Mesodermal cell (in vitro differentiated cells): ENCODE results near the gene CREB1.
"Not testable (repeated sequence)": the region's sequence is repeated elsewhere in the genome, so short reads cannot be mapped to it uniquely, and the experiment has no call there.

Experiments used
- H3K27ac ChIP-seq: 2 replicates; pipeline ENCODE4 v1.7.0; 2013; ENCODE audit warnings: mild to moderate bottlenecking, low read depth, low read length, moderate library complexity; ENCODE audit not compliant: severe bottlenecking
- H3K36me3 ChIP-seq: 2 replicates; pipeline ENCODE4 v1.7.1; 2013; ENCODE audit warnings: mild to moderate bottlenecking, low read length, moderate library complexity; ENCODE audit not compliant: control insufficient read depth, insufficient read depth
- H3K4me1 ChIP-seq: one replicate; pipeline ENCODE4 v1.7.1; 2013; ENCODE audit warnings: mild to moderate bottlenecking, low read length; ENCODE audit not compliant: insufficient read depth, control insufficient read depth, poor library complexity, severe bottlenecking
- H3K4me3 ChIP-seq: 2 replicates; pipeline ENCODE4 v1.7.0; 2013; ENCODE audit warnings: low read length, control low read depth, mild to moderate bottlenecking; ENCODE audit not compliant: insufficient read depth, poor library complexity, severe bottlenecking; ENCODE audit errors: extremely low read depth
- H3K9me3 ChIP-seq: 2 replicates; pipeline ENCODE4 v1.7.1; 2013; ENCODE audit warnings: mild to moderate bottlenecking, low read length, moderate library complexity; ENCODE audit not compliant: control insufficient read depth
- WGBS, 2 experiments: methylation state at CpG; one replicate each; pipeline ENCODE4 v1.1.5; 2013; ENCODE audit warnings: missing lambda C conversion rate in 2 of 2; ENCODE audit not compliant: insufficient coverage in 2 of 2; 5-methylcytosine and 5-hydroxymethylcytosine counted together

The CREB1 gene

GRCh38 chr2:207633686-207634085 is 103.9 kb downstream of the CREB1 start:
- Histone ChIP-seq H3K36me3 (no peaks in the 10 kb centered on the region), H3K4me3 (no peak overlapping the region), H3K9me3 (no peaks in the 10 kb centered on the region), H3K27ac (no peak overlapping the region), H3K4me1 (peaks cover 3% of the 10 kb centered on the region)
- WGBS, 2 experiments: 78 to 92% methylated on average over 1 of the region's 3 CpGs

- no peak overlapping the region for H3K4me3 ChIP-seq
- H3K27ac ChIP-seq: no peak overlapping the region
- 83 to 84% methylated on average over 8 to 10 of the region's 11 CpGs for WGBS, 2 experiments
- H3K36me3 ChIP-seq: no peaks in the 10 kb centered on the region
- H3K9me3 ChIP-seq: no peaks in the 10 kb centered on the region
- peaks cover 3% of the 10 kb centered on the region for H3K4me1 ChIP-seq
Observed at GRCh38 chr2:207635468-207636200, 105.9 kb downstream of the CREB1 start.

GRCh38 chr2:207639288-207639687 is 109.5 kb downstream of the CREB1 start:
- 100% methylated on average over 2 of the region's 3 CpGs; no CpG with 5 or more reads in 1 of the 2 experiments for WGBS, 2 experiments
- not testable (repeated sequence) for H3K36me3 ChIP-seq, H3K4me1 ChIP-seq, H3K4me3 ChIP-seq, H3K9me3 ChIP-seq, H3K27ac ChIP-seq

- Histone ChIP-seq H3K4me3 (no peak overlapping the region), H3K27ac (no peak overlapping the region), H3K4me1 (peaks cover 3% of the 10 kb centered on the region), H3K9me3 (no peaks in the 10 kb centered on the region), H3K36me3 (no peaks in the 10 kb centered on the region)
Observed at GRCh38 chr2:207640160-207640559, 110.4 kb downstream of the CREB1 start.

- WGBS, 2 experiments: no CpG with 5 or more reads among the region's 1 CpG
- H3K4me1 ChIP-seq: peaks cover 2% of the 10 kb centered on the region
- H3K27ac ChIP-seq: no peak overlapping the region
- H3K9me3 ChIP-seq: no peaks in the 10 kb centered on the region
- H3K4me3 ChIP-seq: no peak overlapping the region
- H3K36me3 ChIP-seq: no peaks in the 10 kb centered on the region
Observed at GRCh38 chr2:207640661-207641060, 110.9 kb downstream of the CREB1 start.

GRCh38 chr2:207643892-207644291 is 114.1 kb downstream of the CREB1 start:
- Histone ChIP-seq H3K9me3 (no peaks in the 10 kb centered on the region), H3K4me3 (no peak overlapping the region), H3K27ac (no peak overlapping the region), H3K36me3 (no peaks in the 10 kb centered on the region), H3K4me1 (no peaks in the 10 kb centered on the region)
- WGBS, 2 experiments: no CpG with 5 or more reads among the region's 1 CpG

- not testable (repeated sequence) for H3K4me1 ChIP-seq, H3K4me3 ChIP-seq, H3K9me3 ChIP-seq, H3K36me3 ChIP-seq, H3K27ac ChIP-seq
- 91 to 92% methylated on average over 6 to 7 of the region's 7 CpGs for WGBS, 2 experiments
Observed at GRCh38 chr2:207646582-207646981, 116.8 kb downstream of the CREB1 start.
